Lower lobe of right lung (tissue), 2 donors: ENCODE measurements around the gene STEAP1B. TPM values are rescaled to one million over a fixed set of nuclear protein-coding genes. Genes with fewer than 3 reads are reported as not detected.

Source experiments
- ATAC-seq, 2 donors: fragments of 200-7000 bp; cut with Tn5 transposase; one replicate each; pipeline ENCODE4 v1.9.1; 2020 to 2022; ENCODE audit warnings: mild to moderate bottlenecking in 2 of 2, moderate library complexity in 2 of 2
- DNase-seq: peaks from one replicate; pipeline ENCODE4 v3.0.0-alpha.2; 2020
- H3K27ac ChIP-seq: fragments of 200-600 bp; one replicate; pipeline ENCODE4 v1.8.0; 2022
- H3K27me3 ChIP-seq: fragments of 200-600 bp; one replicate; pipeline ENCODE4 v1.8.0; 2022; ENCODE audit warnings: low read depth
- H3K36me3 ChIP-seq: fragments of 200-600 bp; one replicate; pipeline ENCODE4 v1.8.0; 2022; ENCODE audit warnings: mild to moderate bottlenecking
- H3K4me1 ChIP-seq: fragments of 200-600 bp; one replicate; pipeline ENCODE4 v1.8.0; 2022
- H3K4me3 ChIP-seq: fragments of 200-600 bp; one replicate; pipeline ENCODE4 v1.8.0; 2022; ENCODE audit warnings: mild to moderate bottlenecking
- H3K9me3 ChIP-seq: fragments of 200-600 bp; one replicate; pipeline ENCODE4 v1.8.0; 2022
- CTCF ChIP-seq: fragments of 200-600 bp; IDR thresholded peaks from one replicate; pipeline ENCODE4 v1.8.0; 2022; ENCODE audit warnings: antibody characterized with exemption, mild to moderate bottlenecking
- intact Hi-C: fragments of 100-400 bp; cut with DNase I; formaldehyde crosslinking; loops from one replicate; pipeline ENCODE4 v1.11.0; 2022
- total RNA-seq: library from RNA; stranded (reverse); fragmentation: NEBNext Ultra II Directional; extraction: Animal tissue kit (Norgen Biotek cat#: 25700); gene quantifications from one replicate; pipeline ENCODE4 v1.2.1, GENCODE V29; 2021
- donor health status: DM: no; HTN: yes; CAD: no; lungs with severe emphysema.

STEAP1B gene
- total RNA-seq, 1 donor from 2014 or later: 1.5 TPM

- DNase-seq (no peak), ATAC-seq (no peak)
- no peak overlapping the region for H3K4me3 ChIP-seq
Measured at GRCh38 chr7:22404421-22405023, 95.5 kb downstream of the STEAP1B start.

GRCh38 chr7:22403344-22403743 is 96.6 kb downstream of the STEAP1B start:
- Histone ChIP-seq H3K9me3 (no peaks in the 10 kb centered on the region), H3K4me1 (no peaks in the 10 kb centered on the region), H3K27ac (no peak overlapping the region), H3K27me3 (no peaks in the 10 kb centered on the region), H3K4me3 (no peak overlapping the region), H3K36me3 (no peaks in the 10 kb centered on the region)
- ATAC-seq (no peak), DNase-seq (no peak)
- intact Hi-C loops: no loop called here
- no peak for TF ChIP-seq CTCF

More at GRCh38 chr7:22404421-22405023, 95.5 kb downstream of the STEAP1B start:
- Histone ChIP-seq H3K9me3 (no peaks in the 10 kb centered on the region), H3K4me1 (no peaks in the 10 kb centered on the region), H3K27ac (no peak overlapping the region), H3K27me3 (no peaks in the 10 kb centered on the region), H3K36me3 (no peaks in the 10 kb centered on the region)
- no peak for TF ChIP-seq CTCF
- intact Hi-C loops: no loop called here

GRCh38 chr7:22402250-22402649 is 97.7 kb downstream of the STEAP1B start:
- ATAC-seq (no peak), DNase-seq (no peak)
- Histone ChIP-seq H3K4me1 (no peaks in the 10 kb centered on the region), H3K27me3 (no peaks in the 10 kb centered on the region), H3K36me3 (no peaks in the 10 kb centered on the region), H3K4me3 (no peak overlapping the region), H3K27ac (no peak overlapping the region), H3K9me3 (no peaks in the 10 kb centered on the region)
- TF ChIP-seq CTCF: no peak
- intact Hi-C loops: no loop called here

GRCh38 chr7:22400936-22401553 is 98.9 kb downstream of the STEAP1B start:
- H3K36me3 ChIP-seq: no peaks in the 10 kb centered on the region
- intact Hi-C loops: no loop called here

GRCh38 chr7:22400150-22400814 is 99.7 kb downstream of the STEAP1B start:
- TF ChIP-seq CTCF: no peak
- no peak overlapping the region for H3K27ac ChIP-seq
- intact Hi-C loops: no loop called here
- DNase-seq (no peak), ATAC-seq (no peak)
- H3K4me3 ChIP-seq: no peak overlapping the region
- no peaks in the 10 kb centered on the region for H3K4me1 ChIP-seq
- no peaks in the 10 kb centered on the region for H3K9me3 ChIP-seq
- no peaks in the 10 kb centered on the region for H3K36me3 ChIP-seq
- no peaks in the 10 kb centered on the region for H3K27me3 ChIP-seq

More at GRCh38 chr7:22400936-22401553, 98.9 kb downstream of the STEAP1B start:
- TF ChIP-seq CTCF: no peak
- Histone ChIP-seq H3K27ac (no peak overlapping the region), H3K4me3 (no peak overlapping the region), H3K27me3 (no peaks in the 10 kb centered on the region), H3K4me1 (no peaks in the 10 kb centered on the region), H3K9me3 (no peaks in the 10 kb centered on the region)
- DNase-seq (no peak), ATAC-seq (no peak)
